PFSK-1 (cell line): ENCODE data around the gene THEM5.

Experiments used
- FOXP2 ChIP-seq: optimal IDR thresholded peaks from 2 replicates; pipeline ENCODE3; 2011; ENCODE audit warnings: borderline replicate concordance, control low read depth, inconsistent platforms; ENCODE audit not compliant: insufficient read depth; ENCODE audit errors: extremely low read length, extremely low read depth
- POLR2AphosphoS5 ChIP-seq: IDR thresholded peaks from 2 replicates; pipeline ENCODE4 v1.6.1; 2012; ENCODE audit warnings: low read depth, mild to moderate bottlenecking, control low read depth, low read length, moderate library complexity
- SIN3A ChIP-seq: IDR thresholded peaks from 2 replicates; pipeline ENCODE4 v1.6.1; 2012; ENCODE audit warnings: mild to moderate bottlenecking, low read length, moderate library complexity, borderline replicate concordance; ENCODE audit not compliant: insufficient read depth
- TAF1 ChIP-seq: IDR thresholded peaks from 2 replicates; pipeline ENCODE4 v1.6.1; 2012; ENCODE audit warnings: low read length, control low read depth, borderline replicate concordance; ENCODE audit not compliant: insufficient read depth
- TF ChIP-seq, protein P1 (sequence below), 2 experiments: IDR thresholded peaks; 2 replicates each; pipeline versions ENCODE4 v1.6.1 to v1.8.0; 2011 to 2012; ENCODE audit warnings: low read depth in 2 of 2, low read length in 2 of 2, control low read depth in 1 of 2, inconsistent platforms in 1 of 2, mild to moderate bottlenecking in 1 of 2, moderate library complexity in 1 of 2; ENCODE audit not compliant: insufficient read depth in 1 of 2

THEM5 gene

DNA sequence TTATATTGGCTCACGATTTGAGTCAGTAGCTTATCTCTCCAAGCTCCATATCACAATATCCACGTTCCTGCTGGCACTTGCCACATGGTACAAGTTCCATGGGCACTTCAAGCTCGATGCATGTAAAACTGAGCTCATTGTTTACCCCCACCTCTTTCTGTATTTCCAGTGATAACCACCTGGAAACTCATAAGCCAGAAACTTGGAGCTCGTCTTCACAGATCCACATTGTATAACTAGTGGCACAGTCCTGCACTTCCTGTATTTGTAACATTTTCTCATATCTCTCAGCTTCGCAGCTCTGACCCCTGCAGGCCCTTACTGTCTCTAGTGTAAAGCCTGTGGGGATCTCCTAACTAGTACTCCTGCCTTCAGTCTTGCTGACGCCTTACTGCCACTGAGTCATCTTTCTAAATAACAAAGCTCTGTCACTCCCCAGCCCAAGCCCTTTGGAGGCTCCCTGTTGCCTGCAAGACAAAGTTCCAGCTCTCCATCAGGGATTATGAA, 7.4 kb downstream of the THEM5 start:
- TF ChIP-seq, protein P1, sequence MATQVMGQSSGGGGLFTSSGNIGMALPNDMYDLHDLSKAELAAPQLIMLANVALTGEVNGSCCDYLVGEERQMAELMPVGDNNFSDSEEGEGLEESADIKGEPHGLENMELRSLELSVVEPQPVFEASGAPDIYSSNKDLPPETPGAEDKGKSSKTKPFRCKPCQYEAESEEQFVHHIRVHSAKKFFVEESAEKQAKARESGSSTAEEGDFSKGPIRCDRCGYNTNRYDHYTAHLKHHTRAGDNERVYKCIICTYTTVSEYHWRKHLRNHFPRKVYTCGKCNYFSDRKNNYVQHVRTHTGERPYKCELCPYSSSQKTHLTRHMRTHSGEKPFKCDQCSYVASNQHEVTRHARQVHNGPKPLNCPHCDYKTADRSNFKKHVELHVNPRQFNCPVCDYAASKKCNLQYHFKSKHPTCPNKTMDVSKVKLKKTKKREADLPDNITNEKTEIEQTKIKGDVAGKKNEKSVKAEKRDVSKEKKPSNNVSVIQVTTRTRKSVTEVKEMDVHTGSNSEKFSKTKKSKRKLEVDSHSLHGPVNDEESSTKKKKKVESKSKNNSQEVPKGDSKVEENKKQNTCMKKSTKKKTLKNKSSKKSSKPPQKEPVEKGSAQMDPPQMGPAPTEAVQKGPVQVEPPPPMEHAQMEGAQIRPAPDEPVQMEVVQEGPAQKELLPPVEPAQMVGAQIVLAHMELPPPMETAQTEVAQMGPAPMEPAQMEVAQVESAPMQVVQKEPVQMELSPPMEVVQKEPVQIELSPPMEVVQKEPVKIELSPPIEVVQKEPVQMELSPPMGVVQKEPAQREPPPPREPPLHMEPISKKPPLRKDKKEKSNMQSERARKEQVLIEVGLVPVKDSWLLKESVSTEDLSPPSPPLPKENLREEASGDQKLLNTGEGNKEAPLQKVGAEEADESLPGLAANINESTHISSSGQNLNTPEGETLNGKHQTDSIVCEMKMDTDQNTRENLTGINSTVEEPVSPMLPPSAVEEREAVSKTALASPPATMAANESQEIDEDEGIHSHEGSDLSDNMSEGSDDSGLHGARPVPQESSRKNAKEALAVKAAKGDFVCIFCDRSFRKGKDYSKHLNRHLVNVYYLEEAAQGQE (IDR thresholded peaks at IDR 0.05; ENCODE audit: insufficient read depth in 1 of 2, low read depth in 2 of 2, low read length in 2 of 2), result no peak
- TF ChIP-seq TAF1 (no peak), FOXP2 (no peak), SIN3A (no peak), POLR2AphosphoS5 (no peak)

DNA sequence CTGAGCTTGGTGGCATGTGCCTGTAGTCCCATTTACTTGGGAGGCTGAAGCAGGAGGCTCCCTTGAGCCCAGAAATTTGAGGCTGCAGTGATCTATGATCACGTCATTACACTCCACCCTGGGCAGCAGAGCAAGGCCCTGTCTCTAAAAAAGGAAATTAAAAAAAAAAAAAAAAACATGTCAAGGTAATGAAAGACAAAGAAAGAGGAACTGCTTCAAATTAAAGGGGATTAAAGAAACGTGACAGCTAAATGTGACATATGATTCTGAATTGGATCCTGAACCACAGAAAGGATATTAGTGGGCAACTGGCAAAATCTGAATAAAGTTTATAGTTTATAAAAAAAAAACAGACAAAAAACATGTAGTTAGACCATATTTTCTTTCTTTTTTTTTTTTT, 10.1 kb downstream of the THEM5 start:
- TF ChIP-seq POLR2AphosphoS5, result no peak
- no peak for TF ChIP-seq SIN3A
- TF ChIP-seq TAF1, result no peak
- no peak for TF ChIP-seq FOXP2
- TF ChIP-seq, protein P1 (IDR thresholded peaks at IDR 0.05; ENCODE audit: insufficient read depth in 1 of 2, low read depth in 2 of 2, low read length in 2 of 2), result no peak

DNA sequence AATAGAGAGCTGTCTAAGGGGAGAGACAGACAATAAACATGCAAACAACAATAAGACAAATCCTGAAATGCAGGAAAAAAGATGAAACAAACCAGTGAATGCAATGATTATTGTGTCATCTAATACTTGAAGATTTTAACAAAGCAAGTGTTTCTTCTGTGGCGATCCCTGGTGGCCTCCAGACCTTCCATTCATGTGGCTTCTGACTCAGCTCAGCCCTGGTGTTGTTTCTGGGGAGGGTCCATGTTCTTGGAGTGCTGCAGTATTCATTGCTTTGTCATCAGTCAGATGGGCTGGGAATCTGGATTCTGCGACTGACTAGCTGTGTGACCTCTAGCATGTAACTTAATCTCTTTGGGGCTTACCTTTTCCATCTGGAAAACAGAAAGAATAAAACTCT, 12.4 kb downstream of the THEM5 start:
- TF ChIP-seq TAF1 (no peak), SIN3A (no peak), FOXP2 (no peak), POLR2AphosphoS5 (no peak)
- TF ChIP-seq, protein P1 (IDR thresholded peaks at IDR 0.05; ENCODE audit: insufficient read depth in 1 of 2, low read depth in 2 of 2, low read length in 2 of 2), result no peak

DNA sequence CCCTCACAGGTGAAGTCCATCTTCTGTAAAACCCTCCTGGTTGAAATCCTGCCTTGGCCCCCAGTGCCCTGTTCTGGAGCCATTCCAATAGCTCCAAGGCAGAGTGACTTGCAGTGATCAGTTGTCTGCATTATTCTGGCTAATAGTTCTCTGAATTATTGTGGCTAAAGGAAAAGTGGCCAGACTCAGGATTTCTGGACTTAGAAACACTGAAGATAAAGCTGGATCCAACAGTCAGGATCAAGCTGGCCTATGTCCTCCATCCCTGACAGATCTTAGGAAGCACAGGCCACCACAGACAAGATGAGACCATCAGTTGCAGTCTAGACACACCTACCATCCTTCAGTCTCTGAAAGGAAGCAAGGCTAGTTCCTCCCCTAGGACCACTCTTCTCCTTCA, 13.1 kb downstream of the THEM5 start:
- TF ChIP-seq TAF1 (no peak), SIN3A (no peak)
- TF ChIP-seq, protein P1 (IDR thresholded peaks at IDR 0.05; ENCODE audit: insufficient read depth in 1 of 2, low read depth in 2 of 2, low read length in 2 of 2), result no peak
